CD14-positive monocyte (primary cell): ENCODE results near the gene N4BP2L2. TPM values are rescaled to one million over a fixed set of nuclear protein-coding genes. Genes with fewer than 3 reads are reported as not detected.

Experiments used
- DNase-seq, 3 donors: peaks; one replicate each; pipeline ENCODE4 v3.0.0-alpha.2; 2011 to 2022
- H2AFZ ChIP-seq: 2 replicates; pipeline ENCODE4 v1.6.0; 2012; ENCODE audit warnings: mild to moderate bottlenecking, low read depth, low read length, inconsistent platforms; ENCODE audit not compliant: insufficient read depth, poor library complexity, severe bottlenecking
- H3K27ac ChIP-seq, 2 donors: 1 replicate in 1 of 2; 2 replicates in 1 of 2; pipeline ENCODE4 v1.5.1; 2012 to 2013; ENCODE audit warnings: low read length in 2 of 2, control low read depth in 1 of 2, inconsistent platforms in 1 of 2, low read depth in 1 of 2, mild to moderate bottlenecking in 1 of 2
- H3K27me3 ChIP-seq, 2 donors: one replicate each; pipeline versions ENCODE4 v1.6.0 to v1.6.1; 2011 to 2013; ENCODE audit warnings: low read length in 2 of 2; ENCODE audit not compliant: control insufficient read depth in 2 of 2, insufficient read depth in 2 of 2
- H3K36me3 ChIP-seq, 2 donors: replicated peaks in 1 of 2; 1 replicate in 1 of 2; 2 replicates in 1 of 2; pipeline versions ENCODE4 v1.5.1 to v1.6.1; 2012 to 2013; ENCODE audit warnings: low read length in 2 of 2, control low read depth in 1 of 2, inconsistent platforms in 1 of 2, mild to moderate bottlenecking in 1 of 2; ENCODE audit not compliant: insufficient read depth in 2 of 2, control insufficient read depth in 1 of 2
- H3K4me1 ChIP-seq, 2 donors: 1 replicate in 1 of 2; 2 replicates in 1 of 2; pipeline versions ENCODE4 v1.5.1 to v1.6.1; 2012 to 2013; ENCODE audit warnings: low read length in 2 of 2, control low read depth in 1 of 2, inconsistent platforms in 1 of 2, mild to moderate bottlenecking in 1 of 2, moderate library complexity in 1 of 2; ENCODE audit not compliant: insufficient read depth in 2 of 2, control insufficient read depth in 1 of 2
- H3K4me2 ChIP-seq: replicated peaks from 2 replicates; pipeline ENCODE3; 2012; ENCODE audit warnings: low read length, moderate library complexity, mild to moderate bottlenecking; ENCODE audit not compliant: poor library complexity, severe bottlenecking; ENCODE audit errors: extremely low read depth
- H3K4me3 ChIP-seq, 3 experiments: fragments of 200-600 bp in 1 of 3; sonication (generic) in 1 of 3; replicated peaks in 1 of 3; 1 replicate in 2 of 3; 2 replicates in 1 of 3; pipeline ENCODE4 v1.5.1; 2011 to 2013; ENCODE audit warnings: low read length in 3 of 3, mild to moderate bottlenecking in 3 of 3, control low read depth in 2 of 3, low read depth in 2 of 3, inconsistent platforms in 1 of 3, moderate library complexity in 1 of 3
- H3K79me2 ChIP-seq: 2 replicates; pipeline ENCODE4 v1.6.0; 2012; ENCODE audit warnings: mild to moderate bottlenecking, control low read depth, inconsistent platforms, low read length, moderate library complexity; ENCODE audit not compliant: insufficient read depth
- H3K9ac ChIP-seq: 2 replicates; pipeline ENCODE4 v1.6.0; 2017; ENCODE audit warnings: low read length, mild to moderate bottlenecking; ENCODE audit not compliant: insufficient read depth, poor library complexity, severe bottlenecking
- H3K9me3 ChIP-seq, 2 donors: replicated peaks in 1 of 2; 1 replicate in 1 of 2; 2 replicates in 1 of 2; pipeline versions ENCODE4 v1.5.1 to v1.6.1; 2012 to 2013; ENCODE audit warnings: low read length in 2 of 2, control low read depth in 1 of 2; ENCODE audit not compliant: control insufficient read depth in 1 of 2, insufficient read depth in 1 of 2
- H4K20me1 ChIP-seq: 2 replicates; pipeline ENCODE4 v1.6.0; 2012; ENCODE audit warnings: mild to moderate bottlenecking, low read length, control low read depth, moderate library complexity; ENCODE audit not compliant: insufficient read depth
- H3K27ac Mint-ChIP-seq, 7 donors: one replicate each; pipeline ENCODE4 v1.8.0; 2020; ENCODE audit warnings: mild to moderate bottlenecking in 7 of 7, mixed read lengths in 7 of 7, moderate library complexity in 6 of 7, inconsistent platforms in 2 of 7
- H3K27me3 Mint-ChIP-seq, 3 donors: one replicate each; pipeline ENCODE4 v1.8.0; 2021 to 2022; ENCODE audit warnings: low read depth in 3 of 3, mild to moderate bottlenecking in 3 of 3, mixed read lengths in 3 of 3, moderate library complexity in 3 of 3, inconsistent platforms in 1 of 3
- H3K36me3 Mint-ChIP-seq, 2 donors: one replicate each; pipeline ENCODE4 v1.8.0; 2020; ENCODE audit warnings: mixed read lengths in 2 of 2, inconsistent platforms in 1 of 2, mild to moderate bottlenecking in 1 of 2
- H3K4me1 Mint-ChIP-seq: one replicate; pipeline ENCODE4 v1.8.0; 2020; ENCODE audit warnings: mild to moderate bottlenecking, mixed read lengths
- H3K4me3 Mint-ChIP-seq, 2 donors: one replicate each; pipeline ENCODE4 v1.8.0; 2020; ENCODE audit warnings: mild to moderate bottlenecking in 2 of 2, mixed read lengths in 2 of 2, moderate library complexity in 1 of 2
- H3K9me3 Mint-ChIP-seq, 7 donors: one replicate each; pipeline ENCODE4 v1.8.0; 2020 to 2022; ENCODE audit warnings: mixed read lengths in 7 of 7, mild to moderate bottlenecking in 6 of 7, moderate library complexity in 6 of 7, inconsistent platforms in 2 of 7
- WGBS: methylation state at CpG from one replicate; pipeline ENCODE4 v1.1.5; 2013; ENCODE audit warnings: missing lambda C conversion rate; ENCODE audit not compliant: insufficient coverage; 5-methylcytosine and 5-hydroxymethylcytosine counted together
- intact Hi-C, 2 donors: fragments of 100-400 bp; cut with micrococcal nuclease; formaldehyde crosslinking; loops; one replicate each; pipeline versions ENCODE4 v1.15.0 to v1.15.1; 2023
- polyA plus RNA-seq, 3 donors: library from polyadenylated mRNA; depleted of rRNA in 1 of 3; unstranded in 2 of 3; stranded (reverse) in 1 of 3; fragments of 300-500 nt in 2 of 3; fragments of >200 nt in 1 of 3; fragmentation: Illumina TruSeq in 2 of 3; gene quantifications; 1 replicate in 2 of 3; 2 replicates in 1 of 3; pipeline ENCODE4 v1.2.3, GENCODE V29; 2012 to 2021
- TF ChIP-seq, protein P1 (sequence below): fragments of 200-600 bp; IDR thresholded peaks from one replicate; pipeline ENCODE4 v1.8.0; 2022; ENCODE audit warnings: antibody characterized with exemption, mild to moderate bottlenecking

The N4BP2L2 gene
- polyA plus RNA-seq, 3 donors, result 94.2 to 105 (median 96.4) TPM

DNA sequence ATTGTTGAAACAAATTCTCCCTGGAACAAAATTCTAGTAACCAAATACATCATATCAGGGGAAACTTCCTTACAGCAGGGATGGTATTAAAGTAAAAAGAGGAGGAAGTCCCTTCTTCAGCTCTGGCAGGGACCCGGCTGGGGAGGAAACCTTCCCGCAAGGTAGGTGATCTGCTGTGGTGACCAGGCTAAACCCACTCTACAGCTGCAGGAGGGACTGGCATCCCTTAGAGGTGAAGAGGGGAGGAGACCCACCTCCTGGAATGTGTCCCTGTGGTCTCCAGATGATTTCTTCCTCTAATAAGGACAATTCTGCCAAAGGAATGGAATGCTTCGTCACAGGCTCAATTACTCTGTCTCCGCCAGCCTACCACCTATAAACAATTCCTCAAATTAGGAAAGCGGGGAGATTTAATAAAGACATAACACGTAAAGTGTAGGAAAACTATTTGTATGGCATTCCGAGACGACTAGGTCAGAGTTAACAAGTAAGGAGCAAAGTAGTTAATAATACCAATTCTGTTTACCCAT lies 47.0 kb upstream of the N4BP2L2 start:
- peak overlapping the region; percentile 73 to 98 (median 88) for H3K4me3 ChIP-seq
- Mint-ChIP-seq H3K4me3 (peak overlapping the region; percentile 85 to 94), H3K9me3 (no peaks in the 10 kb centered on the region), H3K27ac (peak overlapping the region in 6 of 7 donors; percentile 63 to 75 (median 72)), H3K36me3 (no peaks in the 10 kb centered on the region), H3K27me3 (peaks cover 5 to 13% (median 7%) of the 10 kb centered on the region in 3 donors), H3K4me1 (peaks cover 38% of the 10 kb centered on the region)
- TF ChIP-seq, protein P1, sequence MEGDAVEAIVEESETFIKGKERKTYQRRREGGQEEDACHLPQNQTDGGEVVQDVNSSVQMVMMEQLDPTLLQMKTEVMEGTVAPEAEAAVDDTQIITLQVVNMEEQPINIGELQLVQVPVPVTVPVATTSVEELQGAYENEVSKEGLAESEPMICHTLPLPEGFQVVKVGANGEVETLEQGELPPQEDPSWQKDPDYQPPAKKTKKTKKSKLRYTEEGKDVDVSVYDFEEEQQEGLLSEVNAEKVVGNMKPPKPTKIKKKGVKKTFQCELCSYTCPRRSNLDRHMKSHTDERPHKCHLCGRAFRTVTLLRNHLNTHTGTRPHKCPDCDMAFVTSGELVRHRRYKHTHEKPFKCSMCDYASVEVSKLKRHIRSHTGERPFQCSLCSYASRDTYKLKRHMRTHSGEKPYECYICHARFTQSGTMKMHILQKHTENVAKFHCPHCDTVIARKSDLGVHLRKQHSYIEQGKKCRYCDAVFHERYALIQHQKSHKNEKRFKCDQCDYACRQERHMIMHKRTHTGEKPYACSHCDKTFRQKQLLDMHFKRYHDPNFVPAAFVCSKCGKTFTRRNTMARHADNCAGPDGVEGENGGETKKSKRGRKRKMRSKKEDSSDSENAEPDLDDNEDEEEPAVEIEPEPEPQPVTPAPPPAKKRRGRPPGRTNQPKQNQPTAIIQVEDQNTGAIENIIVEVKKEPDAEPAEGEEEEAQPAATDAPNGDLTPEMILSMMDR, result no peak
- peaks cover 17 to 27% of the 10 kb centered on the region in 2 donors for H3K4me1 ChIP-seq
- peak overlapping the region; percentile 97 for H2AFZ ChIP-seq
- peaks cover 34% of the 10 kb centered on the region for H4K20me1 ChIP-seq
- H3K9ac ChIP-seq, result peak overlapping the region; percentile 61
- no peaks in the 10 kb centered on the region for H3K9me3 ChIP-seq
- intact Hi-C loops, result loop anchor here (5.0 to 10.0 kb wide), 6 partner anchors 48 to 959 kb away; partner anchors contain the start of gene N4BP2L2 (in 2 of the 2)
- peaks cover 2 to 3% of the 10 kb centered on the region in 2 donors for H3K27me3 ChIP-seq
- peak in 2 of 3 donors; percentile 1 to 13 for DNase-seq
- peak overlapping the region in 1 of 2 donors; percentile 58 for H3K27ac ChIP-seq
- peak overlapping the region; percentile 94 for H3K4me2 ChIP-seq
- H3K36me3 ChIP-seq, result no peaks in the 10 kb centered on the region
- no CpG with 5 or more reads among the region's 8 CpGs for WGBS
- H3K79me2 ChIP-seq, result peaks cover 35% of the 10 kb centered on the region

DNA sequence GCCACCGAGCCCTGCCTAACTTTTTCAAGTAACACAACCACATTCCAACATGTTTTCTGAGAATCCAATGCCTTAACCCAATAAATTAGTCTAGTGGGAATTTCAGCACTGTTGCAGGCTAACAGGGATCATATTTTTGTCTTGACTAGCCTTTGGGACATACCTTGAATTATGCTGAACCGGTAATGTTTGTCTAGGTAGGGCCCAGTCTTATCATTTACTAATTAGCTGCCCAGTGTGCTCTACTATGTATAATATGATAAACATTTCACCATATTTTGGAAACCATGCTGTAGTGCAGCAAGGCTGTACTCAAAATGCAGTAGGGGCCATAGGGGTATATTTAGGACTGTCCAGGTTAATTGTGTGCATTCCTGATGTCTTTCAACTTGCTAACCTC lies 44.4 kb upstream of the N4BP2L2 start:
- Histone ChIP-seq H2AFZ (no peak overlapping the region), H4K20me1 (peaks cover 8% of the 10 kb centered on the region), H3K4me2 (no peak overlapping the region), H3K27ac (no peak overlapping the region), H3K9me3 (peaks cover 3 to 4% of the 10 kb centered on the region in 2 donors), H3K9ac (no peak overlapping the region), H3K4me3 (no peak overlapping the region), H3K36me3 (no peaks in the 10 kb centered on the region), H3K27me3 (peaks cover 2 to 3% of the 10 kb centered on the region in 2 donors), H3K79me2 (peaks cover 9% of the 10 kb centered on the region), H3K4me1 (peaks cover 11 to 13% of the 10 kb centered on the region in 2 donors)
- Mint-ChIP-seq H3K4me3 (no peak overlapping the region), H3K4me1 (peaks cover 13% of the 10 kb centered on the region), H3K9me3 (peaks cover 2 to 9% (median 5%) of the 10 kb centered on the region in 7 donors), H3K27ac (no peak overlapping the region), H3K27me3 (peaks cover 5 to 13% (median 7%) of the 10 kb centered on the region in 3 donors), H3K36me3 (no peaks in the 10 kb centered on the region)
- TF ChIP-seq, protein P1, result no peak
- intact Hi-C loops, result loop anchor here (10.0 kb wide), 3 partner anchors 72 to 962 kb away; no protein-coding TSS in a partner anchor
- DNase-seq, result no peak
- no CpG with 5 or more reads among the region's 2 CpGs for WGBS
